Activated CD4-positive, alpha-beta T cell treated with anti-CD3 and anti-CD28 coated beads for 36 hours (primary cell): ENCODE measurements around the gene C3orf85. TPM values are rescaled to one million over a fixed set of nuclear protein-coding genes. Genes with fewer than 3 reads are reported as not detected.
"Not testable (repeated sequence)": the region's sequence is repeated elsewhere in the genome, so short reads cannot be mapped to it uniquely, and the experiment has no call there.

Experiments used
- ATAC-seq: fragments of 200-7000 bp; cut with Tn5 transposase; one replicate; pipeline ENCODE4 v1.10.0; 2021; ENCODE audit warnings: mild to moderate bottlenecking, moderate library complexity
- CTCF ChIA-PET: fragments of 350-600 bp; sonication (Branson Sonifier 250); formaldehyde crosslinking; loops from one replicate; lab custom pipeline; 2021; ENCODE audit warnings: antibody characterized with exemption; lab: Charles Lee
- POLR2A ChIA-PET: fragments of 350-600 bp; sonication (Branson Sonifier 250); formaldehyde crosslinking; loops from one replicate; lab custom pipeline; 2021; ENCODE audit warnings: antibody characterized with exemption, inconsistent platforms; lab: Charles Lee
- DNase-seq: peaks from one replicate; pipeline ENCODE4 v3.0.0-alpha.2; 2020
- H3K27ac Mint-ChIP-seq: one replicate; pipeline ENCODE4 v1.8.0; 2021; ENCODE audit warnings: mixed read lengths
- H3K27me3 Mint-ChIP-seq: one replicate; pipeline ENCODE4 v1.8.0; 2021; ENCODE audit warnings: mixed read lengths
- H3K36me3 Mint-ChIP-seq: one replicate; pipeline ENCODE4 v1.8.0; 2021; ENCODE audit warnings: low read depth, mixed read lengths
- H3K4me1 Mint-ChIP-seq: one replicate; pipeline ENCODE4 v1.8.0; 2021; ENCODE audit warnings: mixed read lengths
- H3K4me3 Mint-ChIP-seq: one replicate; pipeline ENCODE4 v1.8.0; 2021; ENCODE audit warnings: mild to moderate bottlenecking, moderate library complexity, mixed read lengths
- H3K9me3 Mint-ChIP-seq: one replicate; pipeline ENCODE4 v1.8.0; 2021; ENCODE audit warnings: low read depth, mixed read lengths
- intact Hi-C, 2 experiments: fragments of 100-400 bp; cut with DNase I in 1 of 2; cut with micrococcal nuclease in 1 of 2; formaldehyde crosslinking; loops; one replicate each; pipeline versions ENCODE4 v1.14.2 to v1.15.1; 2022 to 2024; cut with DNase I, micrococcal nuclease
- total RNA-seq, 2 experiments: library from RNA; stranded (reverse); gene quantifications; one replicate each; pipeline ENCODE4 v1.2.3, GENCODE V29; 2021

C3orf85 gene
- total RNA-seq, 2 experiments from 2014 or later, result not detected

DNA sequence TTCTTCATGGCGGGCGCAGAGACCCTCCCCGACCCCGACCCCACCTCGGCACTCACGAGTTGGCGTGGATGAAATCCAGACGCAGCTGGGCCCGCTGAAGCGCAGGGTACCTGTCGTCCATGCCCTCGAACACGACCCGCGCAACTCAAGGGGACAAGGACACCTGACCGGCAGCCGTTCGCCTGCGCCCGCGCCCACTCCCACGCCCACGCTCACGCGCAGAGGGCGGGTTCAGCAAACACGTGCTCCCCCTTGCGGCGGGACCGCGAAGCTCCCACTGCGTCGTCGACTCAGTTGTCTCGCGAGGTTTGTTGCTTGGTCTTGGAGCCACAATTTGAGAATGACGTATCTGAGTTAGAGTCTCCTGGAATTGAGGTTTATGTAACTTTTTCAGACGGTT is 18.6 kb upstream of the C3orf85 start, which contains the start of gene MORC1:
MORC1 (minus strand) TSS at position 196 of the 400 bp plus-strand sequence; CDS start at position 121, 75 bp downstream.
- CTCF ChIA-PET, result no interaction called here
- peaks cover 2% of the 10 kb centered on the region for H3K27me3 Mint-ChIP-seq

DNA sequence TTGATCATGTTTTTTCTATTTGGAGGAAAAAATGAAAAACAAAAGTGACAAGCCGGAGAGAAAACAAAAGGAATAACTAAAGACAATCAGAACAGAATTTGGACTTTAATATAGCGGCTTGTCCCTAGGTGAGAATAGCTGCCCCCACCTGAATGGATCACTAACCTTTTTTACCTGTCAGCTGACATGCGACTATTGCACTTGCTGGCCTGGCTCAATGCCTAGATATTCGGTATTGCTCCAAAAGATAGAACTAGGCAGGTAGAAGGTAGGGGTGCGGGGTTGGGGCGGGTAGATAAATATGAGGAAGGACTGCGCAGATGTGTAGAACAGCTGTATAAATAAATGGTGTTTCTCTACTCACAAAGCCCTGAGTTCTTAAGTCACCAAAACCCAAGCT is 17.9 kb upstream of the C3orf85 start:
- H3K9me3 Mint-ChIP-seq, result peaks cover 3% of the 10 kb centered on the region
- ChIA-PET POLR2A (no interaction called here), CTCF (interaction anchor here (0.7 kb wide), 1 partner anchor 110 kb away, joined by 3 read pairs; no protein-coding TSS in a partner anchor)
- DNase-seq (no peak), ATAC-seq (no peak)
- H3K27me3 Mint-ChIP-seq, result peaks cover 2% of the 10 kb centered on the region
- no peak overlapping the region for H3K27ac Mint-ChIP-seq
- no peak overlapping the region for H3K4me3 Mint-ChIP-seq
- H3K4me1 Mint-ChIP-seq, result no peaks in the 10 kb centered on the region
- intact Hi-C loops, result no loop called here
- peaks cover 2% of the 10 kb centered on the region for H3K36me3 Mint-ChIP-seq

More for the DNA sequence above, 18.6 kb upstream of the C3orf85 start, which contains the start of gene MORC1:
- H3K27ac Mint-ChIP-seq, result no peak within 1 kb of the TSS
- H3K4me1 Mint-ChIP-seq, result no peaks in the 10 kb centered on the region
- DNase-seq (no peak), ATAC-seq (no peak)
- H3K36me3 Mint-ChIP-seq, result peaks cover 2% of the 10 kb centered on the region
- peaks cover 2% of the 10 kb centered on the region for H3K9me3 Mint-ChIP-seq
- no peak within 1 kb of the TSS for H3K4me3 Mint-ChIP-seq
- POLR2A ChIA-PET, result no interaction called here
- intact Hi-C loops, result no loop called here

DNA sequence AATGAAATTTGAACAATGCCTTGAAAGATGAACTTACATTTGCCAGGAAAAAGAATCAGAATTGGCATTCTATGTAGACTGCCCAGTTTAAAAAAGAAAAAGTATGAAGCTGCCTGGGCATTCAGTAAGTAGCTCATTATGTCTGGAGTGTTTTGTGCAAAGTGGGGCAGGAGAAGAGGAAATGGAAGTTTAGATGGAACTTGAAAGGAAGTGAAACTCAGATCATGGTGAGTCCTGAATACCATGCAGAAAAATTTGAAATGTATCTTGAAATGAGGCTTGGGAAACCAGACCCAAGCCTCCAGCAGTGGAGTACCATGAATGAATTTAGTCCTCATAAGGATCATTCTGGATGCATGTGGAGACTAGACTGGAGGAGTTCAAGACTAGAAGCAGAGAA is 13.8 kb upstream of the C3orf85 start:
- DNase-seq, result no peak
- intact Hi-C loops, result no loop called here
- Mint-ChIP-seq H3K4me1 (no peaks in the 10 kb centered on the region), H3K4me3 (no peak overlapping the region), H3K27me3 (no peaks in the 10 kb centered on the region), H3K36me3 (peaks cover 2% of the 10 kb centered on the region), H3K9me3 (peaks cover 3% of the 10 kb centered on the region), H3K27ac (no peak overlapping the region)
- no peak for ATAC-seq
- ChIA-PET POLR2A (no interaction called here), CTCF (no interaction called here)

DNA sequence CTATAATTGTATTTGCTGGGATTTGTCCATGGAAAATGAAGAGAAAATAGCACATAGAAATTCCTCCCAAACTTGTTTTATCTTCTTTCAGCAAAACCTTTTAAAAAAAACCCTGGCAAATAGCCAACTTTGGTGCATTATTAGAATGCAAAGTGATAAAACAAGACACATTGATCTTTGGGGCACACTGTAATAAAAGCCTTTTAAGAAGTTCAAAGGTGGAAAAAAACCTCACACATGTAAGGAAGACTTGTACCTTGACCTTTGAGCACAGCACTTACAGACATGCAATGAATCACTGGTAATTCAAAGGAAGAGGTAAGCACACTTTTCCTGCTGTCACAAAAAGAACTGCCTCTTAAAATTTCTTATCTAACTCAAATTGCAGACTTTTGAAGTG is 10.6 kb upstream of the C3orf85 start:
- Mint-ChIP-seq H3K4me1 (no peaks in the 10 kb centered on the region), H3K36me3 (peaks cover 2% of the 10 kb centered on the region), H3K27me3 (no peaks in the 10 kb centered on the region), H3K27ac (no peak overlapping the region), H3K9me3 (peaks cover 5% of the 10 kb centered on the region), H3K4me3 (no peak overlapping the region)
- intact Hi-C loops, result no loop called here
- no peak for DNase-seq
- ChIA-PET POLR2A (no interaction called here), CTCF (no interaction called here)
- no peak for ATAC-seq

DNA sequence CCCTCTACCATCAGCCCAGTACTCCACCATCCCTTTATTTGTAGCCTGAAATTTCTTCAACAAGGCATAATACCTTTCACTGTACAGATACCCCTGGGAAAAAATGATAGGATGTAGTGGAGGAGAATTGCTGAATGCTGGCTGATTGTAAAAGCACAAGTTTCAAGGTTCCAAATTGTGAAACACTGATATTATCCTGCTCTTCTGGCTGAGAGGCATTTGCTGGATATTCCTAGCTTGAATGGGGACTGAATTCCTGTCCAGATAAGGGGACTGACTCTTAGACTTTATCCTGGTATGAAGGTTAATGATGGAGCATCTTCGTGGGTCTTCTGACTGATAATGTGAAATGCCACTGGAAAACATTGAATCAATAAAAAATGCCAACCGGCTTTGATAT is 9.0 kb upstream of the C3orf85 start:
- ATAC-seq (no peak), DNase-seq (no peak)
- ChIA-PET POLR2A (no interaction called here), CTCF (no interaction called here)
- Mint-ChIP-seq H3K4me1 (no peaks in the 10 kb centered on the region), H3K36me3 (peaks cover 2% of the 10 kb centered on the region), H3K27ac (no peak overlapping the region), H3K27me3 (no peaks in the 10 kb centered on the region), H3K9me3 (peaks cover 5% of the 10 kb centered on the region), H3K4me3 (no peak overlapping the region)
- intact Hi-C loops, result no loop called here

DNA sequence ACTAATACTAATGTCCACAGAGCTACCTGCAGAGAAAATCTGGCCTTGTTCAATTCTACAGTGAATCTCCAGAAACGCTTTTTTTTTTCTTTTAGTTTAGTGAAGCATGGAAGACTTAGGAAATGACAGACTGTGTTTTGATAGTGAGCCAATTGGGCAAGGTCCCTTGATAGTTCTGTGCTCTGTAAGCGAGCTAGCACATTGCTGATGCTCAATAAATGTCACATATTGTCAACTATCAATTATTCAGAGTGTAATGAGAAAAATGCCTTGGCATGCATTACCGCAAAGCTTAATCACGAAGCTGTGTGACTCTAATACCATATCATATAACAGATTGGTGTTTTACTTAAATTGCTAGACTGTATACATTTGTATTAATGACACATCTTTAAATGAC is 5.2 kb upstream of the C3orf85 start:
- CTCF ChIA-PET, result no interaction called here
- H3K4me1 Mint-ChIP-seq, result no peaks in the 10 kb centered on the region
- no peak for DNase-seq
- no peak for ATAC-seq
- peaks cover 2% of the 10 kb centered on the region for H3K9me3 Mint-ChIP-seq
- peaks cover 2% of the 10 kb centered on the region for H3K27me3 Mint-ChIP-seq
- H3K27ac Mint-ChIP-seq, result no peak overlapping the region
- POLR2A ChIA-PET, result no interaction called here
- no peak overlapping the region for H3K4me3 Mint-ChIP-seq
- no peaks in the 10 kb centered on the region for H3K36me3 Mint-ChIP-seq
- intact Hi-C loops, result no loop called here

DNA sequence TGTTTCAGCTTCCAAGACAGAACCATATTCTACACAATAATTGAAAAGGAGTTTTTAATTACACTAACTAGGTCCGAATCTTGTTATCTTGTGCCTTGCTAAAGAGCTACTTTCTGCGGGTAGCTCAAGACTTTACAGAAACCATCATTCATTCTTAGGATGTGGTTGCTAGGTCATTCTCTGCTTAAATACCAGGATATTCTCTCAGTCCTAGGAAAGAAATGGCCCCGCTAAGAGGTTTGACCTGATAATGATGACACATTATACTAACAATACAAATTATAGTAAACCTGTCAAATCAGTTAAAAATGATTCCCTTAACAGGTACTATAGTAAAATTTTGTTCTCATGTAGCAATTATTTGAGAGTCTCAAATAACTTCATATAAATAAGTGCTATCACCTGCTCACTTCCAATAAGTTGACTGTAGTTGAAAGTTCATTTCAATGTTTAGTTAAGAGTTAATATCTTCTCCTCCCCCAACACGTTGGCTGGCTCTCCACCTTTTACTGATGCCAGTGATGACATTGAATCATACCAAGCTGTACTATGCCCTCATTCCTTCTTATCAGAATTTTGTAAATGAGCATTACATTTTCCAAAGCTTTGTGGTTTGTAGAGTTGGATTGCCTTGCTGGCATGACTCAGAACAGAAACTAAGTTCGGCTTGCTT is 3.6 kb upstream of the C3orf85 start:
- no peak for DNase-seq
- Mint-ChIP-seq H3K4me1 (no peaks in the 10 kb centered on the region), H3K36me3 (no peaks in the 10 kb centered on the region), H3K9me3 (peaks cover 2% of the 10 kb centered on the region), H3K4me3 (no peak overlapping the region), H3K27me3 (peaks cover 2% of the 10 kb centered on the region), H3K27ac (no peak overlapping the region)
- no peak for ATAC-seq
- intact Hi-C loops, result no loop called here
- ChIA-PET POLR2A (no interaction called here), CTCF (interaction anchor here (0.7 kb wide), 1 partner anchor 79 kb away, joined by 3 read pairs; no protein-coding TSS in a partner anchor)

DNA sequence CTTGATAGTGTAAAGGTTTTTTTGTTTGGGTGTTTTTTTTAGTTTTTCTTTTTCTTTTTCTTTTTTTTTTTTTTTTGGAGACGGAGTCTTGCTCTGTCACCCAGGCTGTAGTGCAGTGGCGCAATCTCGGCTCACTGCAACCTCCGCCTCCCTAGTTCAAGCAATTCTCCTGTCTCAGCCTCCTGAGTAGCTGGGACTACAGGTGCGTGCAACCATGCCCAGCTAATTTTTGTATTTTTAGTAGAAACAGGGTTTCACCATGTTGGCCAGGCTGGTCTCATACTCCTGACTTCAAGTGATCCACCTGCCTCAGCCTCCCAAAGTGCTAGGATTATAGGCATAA is 3.1 kb upstream of the C3orf85 start:
- DNase-seq, POLR2A ChIA-PET, ATAC-seq, H3K36me3 Mint-ChIP-seq, H3K4me1 Mint-ChIP-seq, intact Hi-C loops, H3K27ac Mint-ChIP-seq, H3K9me3 Mint-ChIP-seq, H3K27me3 Mint-ChIP-seq, H3K4me3 Mint-ChIP-seq: not testable (repeated sequence)
- CTCF ChIA-PET, result interaction anchor here (0.7 kb wide), 1 partner anchor 79 kb away, joined by 3 read pairs; no protein-coding TSS in a partner anchor

DNA sequence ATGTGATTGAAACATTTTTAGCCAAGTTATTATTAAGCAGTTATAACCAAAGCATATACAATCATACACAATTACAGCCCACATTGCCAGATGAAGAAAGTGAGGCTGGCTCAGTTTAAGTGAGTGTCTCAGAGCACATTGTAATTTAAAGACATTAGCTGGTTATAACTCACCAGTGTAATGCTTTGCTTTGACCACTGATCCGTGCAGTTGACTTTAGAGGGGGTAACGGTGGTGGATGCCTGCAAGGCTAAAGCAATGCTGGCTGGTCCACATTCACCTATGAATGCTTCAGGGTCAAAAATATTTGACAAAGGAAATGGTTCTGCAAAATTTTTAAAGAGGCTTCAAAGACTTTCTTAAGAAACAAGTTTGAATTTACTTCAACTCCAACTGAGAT is 1.2 kb downstream of the C3orf85 start:
- POLR2A ChIA-PET, result no interaction called here
- H3K27ac Mint-ChIP-seq, result no peak overlapping the region
- H3K4me1 Mint-ChIP-seq, result no peaks in the 10 kb centered on the region
- intact Hi-C loops, result no loop called here
- H3K4me3 Mint-ChIP-seq, result no peak overlapping the region
- no peak for ATAC-seq
- H3K27me3 Mint-ChIP-seq, result peaks cover 2% of the 10 kb centered on the region
- CTCF ChIA-PET, result no interaction called here
- no peak for DNase-seq
- no peaks in the 10 kb centered on the region for H3K9me3 Mint-ChIP-seq
- H3K36me3 Mint-ChIP-seq, result no peaks in the 10 kb centered on the region

DNA sequence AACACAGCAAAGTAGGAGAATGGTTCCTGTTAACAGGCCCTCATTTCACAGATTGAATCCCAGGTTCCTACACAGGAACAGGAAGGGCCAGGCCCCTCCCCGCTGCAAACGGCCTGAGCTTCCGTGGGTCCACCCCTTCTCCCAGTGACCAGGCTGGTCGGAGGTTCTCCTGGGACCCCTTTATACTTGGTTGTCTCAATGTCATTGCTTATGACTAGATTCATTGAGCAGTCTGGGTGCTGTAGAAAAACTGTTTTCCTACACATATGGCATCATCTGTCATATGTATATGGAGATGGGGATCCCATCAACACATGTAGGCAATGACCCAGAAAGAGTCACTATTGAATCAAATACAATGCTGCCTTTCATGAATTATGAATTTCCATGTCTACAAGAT is 3.8 kb downstream of the C3orf85 start:
- no peaks in the 10 kb centered on the region for H3K27me3 Mint-ChIP-seq
- no peaks in the 10 kb centered on the region for H3K36me3 Mint-ChIP-seq
- H3K4me1 Mint-ChIP-seq, result no peaks in the 10 kb centered on the region
- DNase-seq, result no peak
- no peak for ATAC-seq
- intact Hi-C loops, result no loop called here
- POLR2A ChIA-PET, result no interaction called here
- H3K27ac Mint-ChIP-seq, result no peak overlapping the region
- no peak overlapping the region for H3K4me3 Mint-ChIP-seq
- H3K9me3 Mint-ChIP-seq, result no peaks in the 10 kb centered on the region
- CTCF ChIA-PET, result no interaction called here

DNA sequence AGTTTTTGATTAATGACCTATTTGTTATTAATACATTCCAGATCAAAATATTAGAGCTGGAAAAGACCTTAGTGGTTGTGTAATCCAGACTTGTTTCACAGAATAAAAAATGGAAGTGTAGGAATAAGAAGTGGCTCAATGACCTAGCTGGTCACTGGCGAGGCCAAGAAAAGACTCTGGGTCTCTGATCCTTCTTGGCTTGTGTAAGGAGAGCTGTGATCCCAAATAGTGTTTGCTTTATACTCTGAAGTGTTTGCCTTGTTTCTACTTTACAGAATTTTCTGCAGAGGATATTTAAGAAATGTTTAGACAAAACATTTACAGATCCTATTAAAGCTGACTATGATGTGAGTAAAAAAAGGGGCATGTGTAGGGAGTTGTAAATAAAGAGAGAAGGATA is 7.1 kb downstream of the C3orf85 start:
- H3K27me3 Mint-ChIP-seq, result peaks cover 2% of the 10 kb centered on the region
- no peaks in the 10 kb centered on the region for H3K9me3 Mint-ChIP-seq
- H3K36me3 Mint-ChIP-seq, result no peaks in the 10 kb centered on the region
- ATAC-seq (no peak), DNase-seq (no peak)
- H3K27ac Mint-ChIP-seq, result no peak overlapping the region
- H3K4me1 Mint-ChIP-seq, result no peaks in the 10 kb centered on the region
- intact Hi-C loops, result no loop called here
- CTCF ChIA-PET, result interaction anchor here (0.9 kb wide), 1 partner anchor 1308 kb away, joined by 3 read pairs; no protein-coding TSS in a partner anchor
- no peak overlapping the region for H3K4me3 Mint-ChIP-seq
- POLR2A ChIA-PET, result no interaction called here

DNA sequence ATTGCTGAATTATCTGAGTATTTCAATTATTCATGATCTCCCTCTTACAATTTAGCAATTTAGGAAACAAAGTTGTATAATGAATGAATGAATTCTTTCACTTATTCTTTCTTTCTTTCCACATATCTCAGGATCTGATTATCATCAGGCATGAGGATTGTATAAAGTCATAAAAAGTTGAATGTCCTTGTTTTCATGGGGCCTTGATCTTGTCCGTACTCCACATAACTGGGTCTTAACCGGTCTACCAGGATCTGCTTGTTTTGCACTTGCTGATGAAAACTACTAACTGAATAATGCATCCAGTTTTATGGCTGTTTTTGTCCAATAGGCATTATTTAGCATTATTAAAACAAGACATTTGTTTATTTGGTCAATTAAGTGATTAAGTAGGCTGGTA is 12.6 kb downstream of the C3orf85 start:
- Mint-ChIP-seq H3K4me3 (no peak overlapping the region), H3K27me3 (peaks cover 2% of the 10 kb centered on the region), H3K4me1 (no peaks in the 10 kb centered on the region), H3K9me3 (no peaks in the 10 kb centered on the region), H3K36me3 (no peaks in the 10 kb centered on the region), H3K27ac (no peak overlapping the region)
- POLR2A ChIA-PET, result no interaction called here
- ATAC-seq (no peak), DNase-seq (no peak)
- CTCF ChIA-PET, result interaction anchor here (1.2 kb wide), 1 partner anchor 125 kb away, joined by 3 read pairs; no protein-coding TSS in a partner anchor
- intact Hi-C loops, result no loop called here
